Epithelial cell of esophagus (primary cell): Measurements from ENCODE around the gene SLC37A1.

Source experiments
- DNase-seq: peaks from one replicate; pipeline ENCODE4 v3.0.0; 2010; ENCODE audit warnings: low read depth
- H3K4me3 ChIP-seq: 2 replicates; pipeline ENCODE4 v1.5.1; 2011; ENCODE audit warnings: mild to moderate bottlenecking, low read length, control low read depth
- TF ChIP-seq, protein P1 (sequence below): IDR thresholded peaks from 2 replicates; pipeline ENCODE4 v1.5.1; 2011; ENCODE audit warnings: low read depth, mild to moderate bottlenecking, low read length, control low read depth, inconsistent platforms; ENCODE audit not compliant: insufficient read depth; ENCODE audit errors: missing control alignments

Gene SLC37A1

DNA sequence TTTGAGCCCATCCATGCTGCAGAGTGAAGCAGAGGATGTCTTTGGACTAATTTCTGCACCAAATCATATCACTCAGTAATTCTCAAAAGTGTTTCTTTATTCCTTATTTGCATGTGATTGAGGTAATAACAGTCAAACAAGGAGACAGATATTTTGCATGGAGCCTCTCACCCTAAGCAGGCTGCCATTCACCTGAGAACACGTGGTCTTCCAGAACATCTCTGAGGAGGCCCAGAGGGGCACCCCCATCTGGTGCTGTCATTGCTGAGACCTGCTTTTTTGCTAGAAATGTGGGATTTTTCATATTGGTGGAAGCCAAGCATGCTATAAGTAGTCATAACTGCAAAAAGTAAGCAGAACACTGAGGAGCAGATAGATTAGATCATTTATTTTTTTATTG is 7.7 kb downstream of the SLC37A1 start:
- TF ChIP-seq, protein P1, sequence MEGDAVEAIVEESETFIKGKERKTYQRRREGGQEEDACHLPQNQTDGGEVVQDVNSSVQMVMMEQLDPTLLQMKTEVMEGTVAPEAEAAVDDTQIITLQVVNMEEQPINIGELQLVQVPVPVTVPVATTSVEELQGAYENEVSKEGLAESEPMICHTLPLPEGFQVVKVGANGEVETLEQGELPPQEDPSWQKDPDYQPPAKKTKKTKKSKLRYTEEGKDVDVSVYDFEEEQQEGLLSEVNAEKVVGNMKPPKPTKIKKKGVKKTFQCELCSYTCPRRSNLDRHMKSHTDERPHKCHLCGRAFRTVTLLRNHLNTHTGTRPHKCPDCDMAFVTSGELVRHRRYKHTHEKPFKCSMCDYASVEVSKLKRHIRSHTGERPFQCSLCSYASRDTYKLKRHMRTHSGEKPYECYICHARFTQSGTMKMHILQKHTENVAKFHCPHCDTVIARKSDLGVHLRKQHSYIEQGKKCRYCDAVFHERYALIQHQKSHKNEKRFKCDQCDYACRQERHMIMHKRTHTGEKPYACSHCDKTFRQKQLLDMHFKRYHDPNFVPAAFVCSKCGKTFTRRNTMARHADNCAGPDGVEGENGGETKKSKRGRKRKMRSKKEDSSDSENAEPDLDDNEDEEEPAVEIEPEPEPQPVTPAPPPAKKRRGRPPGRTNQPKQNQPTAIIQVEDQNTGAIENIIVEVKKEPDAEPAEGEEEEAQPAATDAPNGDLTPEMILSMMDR: no peak
- H3K4me3 ChIP-seq: no peak overlapping the region
- no peak for DNase-seq

DNA sequence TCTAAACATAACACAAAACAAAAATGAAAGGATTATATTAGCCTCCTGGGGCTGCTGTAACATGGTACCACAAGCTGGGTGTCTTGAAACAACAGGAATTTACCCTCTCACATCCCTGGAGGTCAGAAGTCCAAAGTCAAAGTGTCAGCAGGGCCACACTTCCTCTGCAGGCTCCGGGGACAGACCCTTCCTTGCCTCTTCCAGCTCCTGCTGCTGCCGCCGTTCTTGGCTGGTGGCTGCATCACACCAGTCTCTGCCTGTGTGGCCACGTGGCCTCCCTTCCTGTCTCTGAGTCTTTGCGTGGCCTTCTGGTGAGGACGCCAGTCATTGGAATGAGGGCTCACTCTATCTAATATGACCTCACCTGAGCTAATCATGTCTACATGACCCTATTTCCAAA is 8.2 kb downstream of the SLC37A1 start:
- TF ChIP-seq, protein P1: no peak
- no peak for DNase-seq
- no peak overlapping the region for H3K4me3 ChIP-seq

DNA sequence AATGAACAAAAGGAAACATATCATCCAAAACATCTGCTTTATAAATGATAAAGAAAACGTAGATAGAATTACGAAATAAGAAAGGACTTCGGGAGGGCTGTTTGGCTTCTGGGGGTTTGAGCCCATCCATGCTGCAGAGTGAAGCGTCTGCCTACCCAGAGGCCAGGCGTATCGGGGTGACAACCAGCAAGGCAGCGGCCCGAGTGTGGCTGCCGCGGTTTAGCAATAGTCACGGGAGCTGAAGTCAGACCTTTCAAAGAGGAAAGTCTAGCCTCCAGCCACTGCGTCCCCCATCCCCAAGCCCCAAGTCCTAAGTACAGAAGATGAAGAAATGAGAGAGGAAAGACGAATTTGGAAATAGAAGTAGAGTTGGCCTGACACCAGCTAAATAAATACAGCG is 8.6 kb downstream of the SLC37A1 start:
- H3K4me3 ChIP-seq: no peak overlapping the region
- TF ChIP-seq, protein P1: no peak
- no peak for DNase-seq

DNA sequence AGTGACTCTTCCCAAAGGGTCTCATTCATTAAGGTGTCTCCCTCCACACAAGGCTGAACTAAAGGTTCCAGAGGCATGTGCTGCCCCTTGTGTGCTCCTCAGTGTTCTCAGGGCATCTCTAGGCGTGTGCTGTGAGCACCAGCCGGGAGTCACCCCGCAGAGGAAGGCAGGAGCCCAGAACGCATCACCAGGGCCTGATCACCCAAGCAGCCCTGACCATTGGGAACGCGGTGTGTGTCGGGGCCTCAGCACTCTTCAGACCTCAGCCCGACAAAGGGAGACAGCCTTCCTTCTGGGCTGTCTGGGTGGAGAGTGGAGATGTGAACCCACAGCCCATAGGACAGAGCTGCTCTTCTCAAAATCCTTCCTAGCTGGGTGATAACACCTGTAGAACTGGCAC is 9.1 kb downstream of the SLC37A1 start:
- no peak for DNase-seq
- TF ChIP-seq, protein P1: no peak
- H3K4me3 ChIP-seq: no peak overlapping the region

DNA sequence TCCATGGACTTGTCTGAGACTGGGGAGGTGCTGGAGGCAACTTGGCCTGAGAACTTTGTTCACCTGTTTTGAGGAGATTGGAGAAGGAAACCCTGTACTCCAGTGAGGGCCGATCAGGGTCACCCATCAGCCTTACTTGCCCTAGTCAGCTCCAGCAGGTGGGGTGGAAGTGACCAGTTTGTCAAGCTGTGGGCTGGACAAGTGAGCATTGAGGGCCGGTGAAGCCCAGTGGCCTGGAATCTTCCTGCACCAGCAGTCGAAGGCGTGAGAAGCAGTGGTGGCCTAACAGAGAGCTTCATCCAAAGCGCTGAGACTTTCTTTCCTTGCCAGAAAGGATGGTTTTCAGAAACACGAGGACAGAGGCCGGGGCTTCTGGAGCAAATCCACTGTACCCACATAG is 9.6 kb downstream of the SLC37A1 start:
- TF ChIP-seq, protein P1: no peak
- no peak for DNase-seq

DNA sequence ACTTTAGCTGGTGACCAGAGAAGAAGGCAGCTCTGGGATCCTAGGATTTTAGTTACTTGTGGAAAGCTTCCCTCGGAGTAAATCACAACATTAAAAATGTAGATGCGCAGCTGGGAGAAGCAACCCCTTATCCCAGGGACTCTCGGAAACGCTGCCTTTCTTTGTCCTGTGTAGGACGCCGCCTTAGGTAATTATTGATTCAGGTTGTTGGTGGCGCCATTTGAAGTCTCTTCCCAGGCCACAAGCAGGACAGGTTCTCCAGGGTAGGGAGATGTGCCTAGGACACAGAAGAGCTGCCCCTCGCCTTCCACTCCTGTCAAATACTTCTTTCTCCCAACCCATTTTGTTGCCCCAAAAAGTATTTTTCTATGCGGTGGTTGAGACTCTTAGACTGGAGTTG is 10.3 kb downstream of the SLC37A1 start:
- H3K4me3 ChIP-seq: no peak overlapping the region
- no peak for DNase-seq
- TF ChIP-seq, protein P1: no peak

More for the DNA sequence above, 9.6 kb downstream of the SLC37A1 start:
- H3K4me3 ChIP-seq: no peak overlapping the region

DNA sequence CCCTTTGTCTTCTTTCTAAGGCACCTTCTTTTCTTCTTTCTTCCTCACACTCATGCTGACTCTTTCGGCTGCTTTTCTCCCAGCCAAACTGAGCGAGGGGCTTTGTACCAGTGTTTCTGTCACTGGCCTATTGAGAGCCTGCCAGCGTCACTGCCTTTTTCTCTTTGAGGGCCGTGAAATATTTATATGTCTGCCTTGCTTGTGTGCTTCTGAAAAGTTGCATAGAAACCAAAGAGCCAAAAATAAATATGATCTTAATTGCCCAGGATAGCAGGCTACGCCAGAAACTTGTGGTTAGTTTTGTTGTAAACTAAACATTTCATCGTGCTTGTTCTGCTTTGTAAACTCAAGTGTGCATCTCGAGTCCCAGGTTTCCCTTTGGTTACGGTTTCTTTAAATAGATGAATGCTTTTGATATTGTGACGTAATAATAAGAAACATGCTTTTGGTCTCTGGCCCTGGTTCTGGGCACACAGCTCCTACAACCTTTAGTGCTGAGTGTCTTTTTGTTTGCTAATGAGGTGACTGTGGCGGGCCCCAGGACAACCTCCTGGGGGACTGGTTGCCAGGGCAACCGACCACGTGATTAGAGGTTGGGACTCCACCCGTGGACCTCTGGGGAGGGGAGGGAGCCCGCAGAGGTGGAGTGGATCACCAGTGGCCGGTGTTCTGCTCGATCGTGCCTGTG is 10.8 kb downstream of the SLC37A1 start:
- TF ChIP-seq, protein P1: no peak
- no peak for DNase-seq
- no peak overlapping the region for H3K4me3 ChIP-seq
